ENCODE data around the gene ATP5PB. TPM values are rescaled to one million over a fixed set of nuclear protein-coding genes. Genes with fewer than 3 reads are reported as not detected.

ATP5PB gene
- total RNA-seq, 2 experiments from 2014 or later: 272 to 286 TPM

GRCh38 chr1:111450185-111450584 is 921 bp downstream of the ATP5PB start:
- POLR2A ChIA-PET: interaction anchor here (0.9 to 8.9 kb wide), 8 partner anchors 24 to 305 kb away, joined by 3 to 137 read pairs (median 10); partner anchors contain the start of genes C1orf162, DDX20 and RAP1A
- CTCF ChIA-PET: interaction anchor here (1.1 to 5.5 kb wide), 4 partner anchors 26 to 304 kb away, joined by 3 to 28 read pairs (median 4); no protein-coding TSS in a partner anchor

DNA sequence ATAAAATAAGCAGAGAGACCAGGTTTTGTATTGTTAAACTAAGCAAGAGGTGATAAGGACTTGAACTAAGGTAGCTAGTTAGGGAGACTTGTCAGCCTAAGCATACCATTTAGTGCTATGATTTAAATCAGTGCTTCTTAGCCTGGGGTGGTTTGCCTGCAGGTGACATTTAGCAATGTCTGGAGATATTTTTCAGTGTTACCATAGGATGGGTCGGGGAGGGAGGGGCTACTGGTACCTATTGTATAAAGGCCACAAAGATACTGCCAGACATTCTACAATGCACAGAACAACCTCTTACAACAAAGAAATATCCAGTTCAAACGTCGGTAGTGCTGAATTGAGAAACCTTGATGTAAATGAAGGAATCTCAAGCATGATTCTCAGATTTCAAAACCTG is 3.3 kb downstream of the ATP5PB start:
- Mint-ChIP-seq H3K27ac (no peak overlapping the region), H3K9me3 (no peaks in the 10 kb centered on the region), H3K36me3 (ENCODE audit: low read depth) (peaks cover 68% of the 10 kb centered on the region), H3K4me1 (peaks cover 82% of the 10 kb centered on the region), H3K4me3 (no peak overlapping the region), H3K27me3 (no peaks in the 10 kb centered on the region)
- no peak for DNase-seq
- ChIA-PET CTCF (interaction anchor here (0.9 to 5.5 kb wide), 6 partner anchors 9 to 303 kb away, joined by 3 to 28 read pairs (median 4); partner anchors contain the start of gene DDX20), POLR2A (interaction anchor here (0.9 to 8.9 kb wide), 7 partner anchors 13 to 253 kb away, joined by 3 to 137 read pairs (median 5); partner anchors contain the start of gene C1orf162)

More at GRCh38 chr1:111450185-111450584, 921 bp downstream of the ATP5PB start:
- Mint-ChIP-seq H3K27me3 (no peaks in the 10 kb centered on the region), H3K36me3 (ENCODE audit: low read depth) (peaks cover 59% of the 10 kb centered on the region), H3K27ac (peak overlapping the region; percentile 95), H3K4me3 (peak overlapping the region; percentile 100), H3K4me1 (peaks cover 83% of the 10 kb centered on the region), H3K9me3 (no peaks in the 10 kb centered on the region)
- DNase-seq: no peak

GRCh38 chr1:111453706-111454105 is 4.4 kb downstream of the ATP5PB start:
- peaks cover 80% of the 10 kb centered on the region for H3K4me1 Mint-ChIP-seq
- H3K27ac Mint-ChIP-seq: peak overlapping the region; percentile 52
- DNase-seq: no peak
- POLR2A ChIA-PET: interaction anchor here (0.8 to 8.9 kb wide), 5 partner anchors 16 to 274 kb away, joined by 3 to 137 read pairs (median 5); partner anchors contain the start of gene C1orf162
- H3K27me3 Mint-ChIP-seq: no peaks in the 10 kb centered on the region
- CTCF ChIA-PET: interaction anchor here (0.9 to 5.5 kb wide), 5 partner anchors 54 to 302 kb away, joined by 3 to 28 read pairs (median 4); partner anchors contain the start of gene DDX20
- no peaks in the 10 kb centered on the region for H3K9me3 Mint-ChIP-seq
- H3K4me3 Mint-ChIP-seq: no peak overlapping the region
- H3K36me3 Mint-ChIP-seq (ENCODE audit: low read depth): peaks cover 79% of the 10 kb centered on the region

DNA sequence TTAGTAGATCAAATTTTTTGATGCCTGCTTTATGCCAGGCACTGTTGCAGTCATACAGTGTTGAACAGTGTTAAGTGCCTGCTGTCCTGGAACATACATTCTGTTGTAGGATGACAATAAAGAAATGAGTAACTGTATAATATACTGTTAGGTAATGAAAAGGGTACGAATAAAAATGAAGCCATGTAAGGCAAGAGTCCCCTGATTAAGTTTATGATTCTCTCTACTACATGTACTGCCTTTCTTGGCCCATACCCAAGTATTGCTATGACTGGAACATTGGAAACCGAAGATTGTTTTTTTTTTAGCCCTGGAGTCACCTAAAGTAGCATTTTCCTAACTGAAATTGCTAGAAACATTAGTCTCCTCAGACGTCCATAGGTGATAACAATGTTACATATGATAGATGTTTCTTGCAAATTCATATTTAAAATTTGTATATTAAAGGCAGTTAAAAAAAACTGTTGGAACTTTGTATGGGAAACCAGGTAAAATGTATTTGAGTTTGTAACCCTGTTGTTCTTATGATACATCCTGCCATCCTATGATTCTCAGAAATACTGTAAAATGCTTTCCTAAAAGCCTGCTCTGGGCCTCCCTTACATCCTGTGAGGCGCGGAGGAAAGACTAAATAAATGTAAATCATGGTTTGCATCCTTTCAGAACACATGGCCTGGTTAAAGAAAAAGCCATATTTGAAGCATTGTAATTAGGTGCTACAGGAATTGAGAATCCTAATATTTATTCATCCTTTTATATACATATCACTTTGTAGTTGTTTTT is 5.8 kb downstream of the ATP5PB start:
- DNase-seq: no peak
- H3K4me1 Mint-ChIP-seq: peaks cover 77% of the 10 kb centered on the region
- no peaks in the 10 kb centered on the region for H3K27me3 Mint-ChIP-seq
- ChIA-PET CTCF (interaction anchor here (5.5 kb wide), 1 partner anchor 53 kb away, joined by 28 read pairs; no protein-coding TSS in a partner anchor), POLR2A (interaction anchor here (1.0 to 8.9 kb wide), 2 partner anchors 19 to 52 kb away, joined by 3 to 137 read pairs; partner anchors contain the start of gene C1orf162)
- H3K27ac Mint-ChIP-seq: peak overlapping the region; percentile 84
- H3K4me3 Mint-ChIP-seq: peak overlapping the region; percentile 50
- H3K9me3 Mint-ChIP-seq: no peaks in the 10 kb centered on the region
- peaks cover 82% of the 10 kb centered on the region for H3K36me3 Mint-ChIP-seq (ENCODE audit: low read depth)

DNA sequence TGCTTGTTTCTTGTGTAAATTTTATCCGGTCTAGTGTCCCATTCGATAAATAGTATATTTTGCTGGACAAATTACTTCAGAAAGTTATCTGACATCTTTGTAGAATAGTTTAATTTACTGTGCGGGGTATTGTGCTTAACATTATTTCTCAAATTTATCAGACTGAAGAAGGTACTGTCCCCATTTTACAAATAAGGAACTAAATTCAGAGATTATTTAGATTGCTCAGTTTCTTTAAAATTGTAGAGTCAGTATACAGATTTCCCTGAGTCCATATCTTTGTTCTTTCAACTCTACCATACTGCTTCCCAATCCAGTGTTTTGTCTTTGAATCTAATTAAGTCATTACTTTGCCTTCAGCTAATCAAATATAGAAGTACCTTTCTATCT is 6.4 kb downstream of the ATP5PB start:
- CTCF ChIA-PET: no interaction called here
- no peak for DNase-seq
- peaks cover 82% of the 10 kb centered on the region for H3K36me3 Mint-ChIP-seq (ENCODE audit: low read depth)
- H3K9me3 Mint-ChIP-seq: no peaks in the 10 kb centered on the region
- POLR2A ChIA-PET: interaction anchor here (0.6 kb wide), 1 partner anchor 52 kb away, joined by 3 read pairs; no protein-coding TSS in a partner anchor
- H3K4me1 Mint-ChIP-seq: peaks cover 72% of the 10 kb centered on the region
- peak overlapping the region; percentile 84 for H3K27ac Mint-ChIP-seq
- peak overlapping the region; percentile 50 for H3K4me3 Mint-ChIP-seq
- H3K27me3 Mint-ChIP-seq: no peaks in the 10 kb centered on the region

GRCh38 chr1:111461765-111462164 is 12.5 kb downstream of the ATP5PB start:
- peaks cover 71% of the 10 kb centered on the region for H3K36me3 Mint-ChIP-seq (ENCODE audit: low read depth)
- H3K27ac Mint-ChIP-seq: no peak overlapping the region
- no peak for DNase-seq
- H3K9me3 Mint-ChIP-seq: no peaks in the 10 kb centered on the region
- POLR2A ChIA-PET: interaction anchor here (1.3 to 2.7 kb wide), 4 partner anchors 10 to 46 kb away, joined by 3 to 9 read pairs (median 6); no protein-coding TSS in a partner anchor
- H3K4me1 Mint-ChIP-seq: peaks cover 19% of the 10 kb centered on the region
- CTCF ChIA-PET: interaction anchor here (1.3 kb wide), 1 partner anchor 9 kb away, joined by 3 read pairs; no protein-coding TSS in a partner anchor
- no peaks in the 10 kb centered on the region for H3K27me3 Mint-ChIP-seq
- H3K4me3 Mint-ChIP-seq: no peak overlapping the region

DNA sequence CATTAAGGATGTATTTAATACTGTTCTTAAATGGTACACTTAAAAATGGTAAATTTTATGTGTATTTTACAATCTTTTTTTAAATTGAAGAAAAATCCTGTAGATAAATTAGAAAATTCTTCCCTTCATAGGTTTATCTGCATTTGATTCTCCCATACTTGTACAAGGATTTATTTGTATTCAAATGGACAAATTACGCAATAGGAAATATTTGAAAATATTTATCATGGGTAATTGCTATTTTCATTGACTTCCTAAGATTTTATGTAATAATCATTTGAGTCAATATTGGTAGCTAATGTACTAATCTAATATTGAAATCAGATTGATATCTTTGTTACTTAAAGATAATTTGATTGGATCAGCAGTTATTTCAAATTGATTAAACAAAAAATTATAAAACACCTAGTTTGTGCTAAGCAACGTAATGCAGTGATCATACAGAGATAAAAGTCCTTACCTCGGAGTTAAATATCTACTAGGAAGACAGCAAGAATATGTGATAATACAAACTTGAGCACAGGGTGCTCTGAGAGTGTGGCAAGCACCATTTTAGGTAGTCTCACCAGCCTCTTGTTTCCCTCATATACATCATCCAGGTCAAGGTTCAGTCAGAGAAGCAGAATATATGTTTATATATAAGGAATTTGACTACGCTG is 13.2 kb downstream of the ATP5PB start:
- H3K4me3 Mint-ChIP-seq: no peak overlapping the region
- ChIA-PET CTCF (interaction anchor here (0.7 to 1.4 kb wide), 4 partner anchors 10 to 46 kb away, joined by 3 to 4 read pairs (median 3); no protein-coding TSS in a partner anchor), POLR2A (interaction anchor here (1.5 to 2.7 kb wide), 4 partner anchors 9 to 46 kb away, joined by 3 to 9 read pairs (median 6); no protein-coding TSS in a partner anchor)
- H3K27me3 Mint-ChIP-seq: no peaks in the 10 kb centered on the region
- DNase-seq: no peak
- no peaks in the 10 kb centered on the region for H3K9me3 Mint-ChIP-seq
- peaks cover 14% of the 10 kb centered on the region for H3K4me1 Mint-ChIP-seq
- no peak overlapping the region for H3K27ac Mint-ChIP-seq
- H3K36me3 Mint-ChIP-seq (ENCODE audit: low read depth): peaks cover 65% of the 10 kb centered on the region

DNA sequence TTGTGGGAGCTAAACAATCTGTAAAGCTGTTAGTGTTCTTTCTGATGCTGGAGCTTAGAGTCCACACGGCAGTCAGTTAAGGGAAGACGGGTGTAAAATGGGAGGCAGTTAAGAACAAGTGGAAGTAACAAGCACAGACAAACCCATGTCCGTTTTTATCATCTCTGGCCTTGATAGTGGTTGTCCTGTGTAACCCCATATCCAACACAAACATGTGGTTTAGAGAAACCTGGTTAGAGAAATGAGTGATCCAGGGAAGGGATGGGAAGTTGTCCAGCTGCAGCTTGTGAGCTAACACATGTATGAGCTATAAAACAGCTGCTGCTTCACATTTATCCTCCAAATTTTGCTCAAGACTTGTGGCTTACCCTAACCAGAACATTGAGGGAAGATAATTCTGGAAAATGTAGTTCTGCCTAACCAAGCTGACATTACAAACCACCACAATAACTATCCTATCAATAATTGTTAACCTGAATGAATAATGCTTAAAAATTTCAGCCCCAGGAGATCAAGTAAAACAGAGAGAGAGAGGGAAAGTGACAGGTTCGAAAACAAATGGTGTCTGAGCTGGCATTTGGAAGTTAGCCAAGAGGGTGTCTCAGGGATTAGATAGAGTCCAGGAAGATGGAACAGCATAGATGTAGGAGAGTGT is 13.9 kb downstream of the ATP5PB start:
- Mint-ChIP-seq H3K27ac (no peak overlapping the region), H3K36me3 (ENCODE audit: low read depth) (peaks cover 60% of the 10 kb centered on the region), H3K4me3 (no peak overlapping the region), H3K27me3 (no peaks in the 10 kb centered on the region), H3K4me1 (peaks cover 12% of the 10 kb centered on the region), H3K9me3 (no peaks in the 10 kb centered on the region)
- ChIA-PET CTCF (interaction anchor here (0.6 to 1.4 kb wide), 6 partner anchors 15 to 192 kb away, joined by 3 to 4 read pairs (median 3); no protein-coding TSS in a partner anchor), POLR2A (interaction anchor here (1.5 to 2.7 kb wide), 3 partner anchors 9 to 16 kb away, joined by 4 to 9 read pairs (median 8); no protein-coding TSS in a partner anchor)
- DNase-seq: no peak

DNA sequence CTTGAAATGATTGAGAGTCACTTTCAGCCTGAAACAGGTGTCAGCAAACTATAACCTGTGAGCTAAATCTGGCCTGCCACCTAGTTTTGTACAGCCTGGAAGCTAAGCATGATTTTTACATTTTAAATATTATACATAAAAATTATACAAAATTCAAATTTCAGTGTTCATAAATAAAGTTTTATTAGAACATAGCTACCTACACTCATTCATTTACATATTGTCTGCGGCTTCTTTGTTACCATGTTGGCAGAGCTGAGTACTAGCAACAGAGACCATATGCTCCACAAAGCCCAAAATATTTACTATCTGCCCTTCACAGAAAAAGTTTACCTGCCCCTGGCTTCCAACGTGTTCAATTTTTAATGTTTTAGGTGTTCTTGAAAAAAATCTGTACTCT is 16.5 kb downstream of the ATP5PB start:
- H3K9me3 Mint-ChIP-seq: no peaks in the 10 kb centered on the region
- H3K27ac Mint-ChIP-seq: no peak overlapping the region

DNA sequence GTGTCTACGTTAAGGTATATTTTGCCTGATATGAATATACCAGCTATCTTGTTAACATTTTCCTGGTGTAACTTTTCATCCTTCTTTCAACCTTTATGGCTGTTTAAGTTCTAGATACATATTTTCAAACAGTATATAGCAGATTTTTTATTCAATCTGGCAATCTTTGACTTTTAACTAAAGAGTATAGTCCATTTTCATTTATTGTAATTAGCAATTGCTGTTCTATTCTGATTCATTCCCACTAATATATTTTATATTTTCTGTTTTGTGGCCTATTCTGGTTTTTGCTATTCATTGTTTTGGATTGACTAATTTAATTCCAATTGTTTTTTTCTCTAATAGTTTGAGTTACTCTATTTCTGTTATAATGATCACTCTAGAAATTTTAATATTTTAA is 17.2 kb downstream of the ATP5PB start:
- H3K27ac Mint-ChIP-seq: no peak overlapping the region
- H3K9me3 Mint-ChIP-seq: no peaks in the 10 kb centered on the region
- H3K36me3 Mint-ChIP-seq (ENCODE audit: low read depth): peaks cover 33% of the 10 kb centered on the region
- peaks cover 5% of the 10 kb centered on the region for H3K4me1 Mint-ChIP-seq
- CTCF ChIA-PET: no interaction called here
- no peak overlapping the region for H3K4me3 Mint-ChIP-seq
- POLR2A ChIA-PET: interaction anchor here (0.8 to 2.8 kb wide), 3 partner anchors 11 to 18 kb away, joined by 3 to 15 read pairs (median 7); partner anchors contain the start of genes ATP5PB and WDR77
- no peak for DNase-seq
- H3K27me3 Mint-ChIP-seq: no peaks in the 10 kb centered on the region

More for the DNA sequence above, 16.5 kb downstream of the ATP5PB start:
- no peaks in the 10 kb centered on the region for H3K27me3 Mint-ChIP-seq
- peaks cover 39% of the 10 kb centered on the region for H3K36me3 Mint-ChIP-seq (ENCODE audit: low read depth)
- peaks cover 5% of the 10 kb centered on the region for H3K4me1 Mint-ChIP-seq
- no peak overlapping the region for H3K4me3 Mint-ChIP-seq
- POLR2A ChIA-PET: interaction anchor here (0.8 to 2.8 kb wide), 4 partner anchors 11 to 289 kb away, joined by 3 to 15 read pairs (median 6); partner anchors contain the start of genes ATP5PB and WDR77
- CTCF ChIA-PET: interaction anchor here (1.1 kb wide), 1 partner anchor 43 kb away, joined by 3 read pairs; no protein-coding TSS in a partner anchor
- DNase-seq: no peak

GRCh38 chr1:111467865-111468716 is 18.8 kb downstream of the ATP5PB start:
- CTCF ChIA-PET: interaction anchor here (2.3 kb wide), 1 partner anchor 40 kb away, joined by 11 read pairs; no protein-coding TSS in a partner anchor
- Mint-ChIP-seq H3K36me3 (ENCODE audit: low read depth) (peaks cover 24% of the 10 kb centered on the region), H3K27me3 (no peaks in the 10 kb centered on the region), H3K4me3 (no peak overlapping the region), H3K9me3 (no peaks in the 10 kb centered on the region), H3K27ac (no peak overlapping the region), H3K4me1 (peaks cover 12% of the 10 kb centered on the region)
- POLR2A ChIA-PET: interaction anchor here (0.6 to 1.6 kb wide), 2 partner anchors 9 to 40 kb away, joined by 3 to 8 read pairs; no protein-coding TSS in a partner anchor
- no peak for DNase-seq

Measured in activated CD4-positive, alpha-beta memory T cell treated with anti-CD3 and anti-CD28 coated beads, Interleukin-2, amount 10 ng/mL, durations not matched to agents 7 days and 5 days (primary cell).